K562 (cell line): Measurements from ENCODE around the gene NRXN3.

Experiments used
- ETS1 ChIP-seq: conservative IDR thresholded peaks from 2 replicates; pipeline ENCODE4 v1.6.1; 2011; ENCODE audit warnings: low read depth, mild to moderate bottlenecking, low read length; ENCODE audit not compliant: control insufficient read depth
- HCFC1 ChIP-seq: IDR thresholded peaks from 2 replicates; pipeline ENCODE4 v1.6.1; 2012; ENCODE audit warnings: low read depth, low read length, improper control_type of control experiment
- POLR2A ChIP-seq: fragments of 450-650 bp; conservative IDR thresholded peaks from 2 replicates; pipeline ENCODE4 v1.6.1; 2016
- PRDM10 ChIP-seq: fragments of 450-650 bp; IDR thresholded peaks from 2 replicates; pipeline ENCODE4 v1.6.1; 2018; ENCODE audit not compliant: partially characterized antibody
- SREBF2 ChIP-seq: sonication (generic); formaldehyde crosslinking; IDR thresholded peaks from 2 replicates; pipeline ENCODE4 v1.4.0; 2020; ENCODE audit warnings: mild to moderate bottlenecking, missing genetic modification reagents
- ZBTB8A ChIP-seq: fragments of 450-650 bp; IDR thresholded peaks from 2 replicates; pipeline ENCODE4 v1.6.1; 2018; ENCODE audit warnings: mild to moderate bottlenecking, moderate library complexity; ENCODE audit not compliant: partially characterized antibody
- TF ChIP-seq, protein P1 (sequence below), 3 experiments: IDR thresholded peaks in 2 of 3; conservative IDR thresholded peaks in 1 of 3; 2 replicates each; pipeline ENCODE4 v1.5.1; 2011 to 2012; ENCODE audit warnings: low read length in 3 of 3, mild to moderate bottlenecking in 3 of 3, control low read depth in 2 of 3, improper control_type of control experiment in 1 of 3, inconsistent platforms in 1 of 3, low read depth in 1 of 3, mixed read lengths in 1 of 3, moderate library complexity in 1 of 3; ENCODE audit not compliant: insufficient read depth in 2 of 3

DNA sequence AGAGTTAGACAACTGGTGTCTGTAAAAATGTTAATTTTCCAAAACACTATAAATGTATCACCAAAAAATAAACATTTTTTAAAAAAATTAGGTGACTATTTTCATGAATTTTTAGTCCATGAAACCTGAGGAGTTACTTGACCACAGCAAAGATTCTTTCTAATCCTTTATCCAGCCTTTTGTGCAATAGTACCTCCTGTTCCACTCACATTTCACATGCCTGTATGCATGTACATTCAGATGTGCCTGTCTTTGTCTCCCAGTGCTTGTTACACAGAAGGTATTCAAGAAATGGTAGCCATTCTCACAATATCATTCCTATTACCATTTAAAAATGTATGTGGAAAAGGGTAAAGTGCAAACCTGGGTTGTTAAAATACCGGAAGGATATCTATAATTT, 1184.2 kb downstream of the NRXN3 start:
- no peak for TF ChIP-seq HCFC1
- TF ChIP-seq, protein P1, sequence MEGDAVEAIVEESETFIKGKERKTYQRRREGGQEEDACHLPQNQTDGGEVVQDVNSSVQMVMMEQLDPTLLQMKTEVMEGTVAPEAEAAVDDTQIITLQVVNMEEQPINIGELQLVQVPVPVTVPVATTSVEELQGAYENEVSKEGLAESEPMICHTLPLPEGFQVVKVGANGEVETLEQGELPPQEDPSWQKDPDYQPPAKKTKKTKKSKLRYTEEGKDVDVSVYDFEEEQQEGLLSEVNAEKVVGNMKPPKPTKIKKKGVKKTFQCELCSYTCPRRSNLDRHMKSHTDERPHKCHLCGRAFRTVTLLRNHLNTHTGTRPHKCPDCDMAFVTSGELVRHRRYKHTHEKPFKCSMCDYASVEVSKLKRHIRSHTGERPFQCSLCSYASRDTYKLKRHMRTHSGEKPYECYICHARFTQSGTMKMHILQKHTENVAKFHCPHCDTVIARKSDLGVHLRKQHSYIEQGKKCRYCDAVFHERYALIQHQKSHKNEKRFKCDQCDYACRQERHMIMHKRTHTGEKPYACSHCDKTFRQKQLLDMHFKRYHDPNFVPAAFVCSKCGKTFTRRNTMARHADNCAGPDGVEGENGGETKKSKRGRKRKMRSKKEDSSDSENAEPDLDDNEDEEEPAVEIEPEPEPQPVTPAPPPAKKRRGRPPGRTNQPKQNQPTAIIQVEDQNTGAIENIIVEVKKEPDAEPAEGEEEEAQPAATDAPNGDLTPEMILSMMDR (IDR thresholded peaks at IDR 0.05 in 2 of 3, conservative IDR thresholded peaks at IDR 0.05 in 1 of 3; ENCODE audit: insufficient read depth in 2 of 3, low read depth in 1 of 3, low read length in 3 of 3): no peak
- no peak for TF ChIP-seq ETS1
- TF ChIP-seq PRDM10: no peak
- TF ChIP-seq SREBF2: no peak
- TF ChIP-seq POLR2A: no peak
- TF ChIP-seq ZBTB8A: no peak
